ENCODE results near the gene TULP3.
A peak's percentile ranks its signal among the peaks of the same experiment; 100 is the strongest.

Gene TULP3

DNA sequence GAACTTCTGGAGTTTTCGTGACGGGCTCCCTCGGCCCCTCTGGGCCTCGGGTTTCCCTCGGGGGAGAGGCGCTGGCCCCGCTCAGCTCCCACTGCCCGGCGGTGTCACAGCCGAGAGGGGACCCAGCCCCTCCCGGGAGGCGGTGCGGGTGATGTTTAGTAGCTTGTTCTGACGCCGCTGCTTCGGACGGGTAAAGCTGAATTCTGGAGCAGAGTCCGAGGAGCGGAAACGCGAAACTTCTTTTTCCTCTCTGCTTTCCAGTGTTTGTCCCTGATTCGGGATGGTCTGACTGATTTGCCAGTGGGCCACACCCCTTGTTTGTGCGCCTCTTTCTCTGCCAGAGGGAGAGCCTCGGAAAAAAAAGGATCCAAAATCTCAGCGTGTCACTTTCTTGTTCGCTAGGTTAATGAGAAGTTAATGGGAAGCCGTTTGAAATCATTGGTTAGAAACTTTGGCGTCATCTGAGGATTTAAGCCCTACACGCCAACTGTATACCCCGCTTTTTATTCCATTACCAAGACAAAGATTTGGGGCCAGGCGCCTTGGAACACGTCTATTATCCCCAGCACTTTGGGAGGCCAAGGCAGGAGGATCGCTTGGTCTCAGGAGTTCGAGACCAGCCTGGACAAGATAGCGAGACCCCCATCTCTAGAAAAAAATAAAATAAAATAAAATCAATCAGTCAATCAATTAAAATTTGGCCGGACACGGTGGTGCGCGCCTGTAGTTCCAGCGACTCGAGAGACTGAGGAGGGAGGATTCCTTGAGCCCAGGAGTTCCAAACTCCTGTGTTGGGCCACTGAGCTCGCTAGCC, 756 bp downstream of the TULP3 start:
- peaks cover 10 to 11% of the 10 kb centered on the region in 2 experiments for H3K4me1 ChIP-seq (ENCODE audit: control insufficient read depth in 1 of 2, insufficient read depth in 1 of 2, low read depth in 1 of 2, low read length in 1 of 2)
- peak overlapping the region; percentile 83 to 96 for H3K4me3 ChIP-seq (ENCODE audit: low read depth in 1 of 2, low read length in 1 of 2)
- TF ChIP-seq CTCF (IDR thresholded peaks at IDR 0.05) = no peak
- H3K36me3 ChIP-seq = peaks cover 11% of the 10 kb centered on the region
- H3K27me3 ChIP-seq = peaks cover 18% of the 10 kb centered on the region
- H3K27ac ChIP-seq = peak overlapping the region; percentile 41
- no peaks in the 10 kb centered on the region for H3K9me3 ChIP-seq

DNA sequence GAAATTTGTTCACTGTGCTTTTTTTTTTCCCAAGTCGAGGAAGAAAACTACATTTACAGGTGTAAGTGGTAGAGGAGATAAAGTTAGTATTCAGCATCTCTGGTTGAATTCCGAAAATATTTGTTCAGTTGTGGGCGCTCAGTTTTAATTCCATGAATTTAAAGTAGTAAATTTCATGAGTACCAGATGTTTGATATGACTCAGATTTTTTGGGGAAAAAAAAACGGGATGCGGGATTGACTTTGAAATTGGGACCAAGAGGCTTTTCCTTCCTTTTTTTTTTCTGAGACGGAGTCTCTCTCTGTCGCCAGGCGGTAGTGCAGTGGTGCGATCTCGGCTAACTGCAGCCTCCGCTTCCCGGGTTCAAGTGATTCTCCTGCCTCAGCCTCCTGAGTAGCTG, 1.6 kb downstream of the TULP3 start:
- Histone ChIP-seq H3K4me3 (ENCODE audit: low read depth in 1 of 2, low read length in 1 of 2) (no peak overlapping the region), H3K4me1 (ENCODE audit: control insufficient read depth in 1 of 2, insufficient read depth in 1 of 2, low read depth in 1 of 2, low read length in 1 of 2) (peaks cover 10 to 11% of the 10 kb centered on the region in 2 experiments)

DNA sequence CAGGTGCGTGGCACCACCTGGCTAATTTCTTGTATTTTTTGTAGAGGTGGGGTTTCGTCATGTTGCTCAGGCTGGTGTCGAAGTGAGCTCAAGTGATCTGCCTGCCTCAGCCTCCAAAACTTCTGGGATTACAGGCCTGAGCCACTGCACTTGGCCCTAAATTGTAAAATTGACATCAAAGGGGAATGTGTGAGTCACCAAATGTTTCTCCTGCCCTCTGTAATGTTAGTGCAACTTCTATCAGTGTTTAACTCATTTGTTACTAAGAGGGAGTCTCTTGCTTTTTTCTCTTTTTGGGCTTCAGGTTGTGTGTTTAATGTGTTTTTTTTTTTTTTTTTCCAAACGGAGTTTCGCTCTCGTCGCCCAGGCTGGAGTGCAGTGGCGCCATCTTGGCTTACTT, 2.3 kb downstream of the TULP3 start:
- Histone ChIP-seq H3K4me1 (ENCODE audit: control insufficient read depth in 1 of 2, insufficient read depth in 1 of 2, low read depth in 1 of 2, low read length in 1 of 2) (peaks cover 10 to 11% of the 10 kb centered on the region in 2 experiments), H3K9me3 (no peaks in the 10 kb centered on the region), H3K27ac (no peak overlapping the region), H3K27me3 (peaks cover 18% of the 10 kb centered on the region), H3K36me3 (peaks cover 5% of the 10 kb centered on the region), H3K4me3 (ENCODE audit: low read depth in 1 of 2, low read length in 1 of 2) (no peak overlapping the region)
- no peak for TF ChIP-seq CTCF (IDR thresholded peaks at IDR 0.05)

More for the DNA sequence above, 1.6 kb downstream of the TULP3 start:
- H3K9me3 ChIP-seq = no peaks in the 10 kb centered on the region
- no peak overlapping the region for H3K27ac ChIP-seq
- H3K27me3 ChIP-seq = peaks cover 18% of the 10 kb centered on the region
- TF ChIP-seq CTCF (IDR thresholded peaks at IDR 0.05) = no peak
- H3K36me3 ChIP-seq = peaks cover 11% of the 10 kb centered on the region

- Histone ChIP-seq H3K27ac (no peak overlapping the region), H3K27me3 (peaks cover 18% of the 10 kb centered on the region), H3K4me3 (ENCODE audit: low read depth in 1 of 2, low read length in 1 of 2) (no peak overlapping the region), H3K36me3 (no peaks in the 10 kb centered on the region), H3K4me1 (ENCODE audit: control insufficient read depth in 1 of 2, insufficient read depth in 1 of 2, low read depth in 1 of 2, low read length in 1 of 2) (peaks cover 9 to 10% of the 10 kb centered on the region in 2 experiments), H3K9me3 (no peaks in the 10 kb centered on the region)
- no peak for TF ChIP-seq CTCF (IDR thresholded peaks at IDR 0.05)
These were observed 4.4 kb downstream of the TULP3 start for GRCh38 chr12:2895051-2895451.

GRCh38 chr12:2895511-2895910, 4.8 kb downstream of the TULP3 start:
- no peak overlapping the region for H3K27ac ChIP-seq
- no peaks in the 10 kb centered on the region for H3K36me3 ChIP-seq
- H3K9me3 ChIP-seq = no peaks in the 10 kb centered on the region
- peaks cover 5 to 6% of the 10 kb centered on the region in 2 experiments for H3K4me1 ChIP-seq (ENCODE audit: control insufficient read depth in 1 of 2, insufficient read depth in 1 of 2, low read depth in 1 of 2, low read length in 1 of 2)
- no peak overlapping the region for H3K4me3 ChIP-seq (ENCODE audit: low read depth in 1 of 2, low read length in 1 of 2)
- peaks cover 18% of the 10 kb centered on the region for H3K27me3 ChIP-seq
- TF ChIP-seq CTCF (IDR thresholded peaks at IDR 0.05) = no peak
